NK-92 (cell line): ENCODE measurements around the gene TMEM151B.
"Not testable (repeated sequence)": the region's sequence is repeated elsewhere in the genome, so short reads cannot be mapped to it uniquely, and the experiment has no call there.

Experiments
- DNase-seq: peaks from one replicate; lab custom pipeline; 2025; ENCODE audit not compliant: unreplicated experiment; lab: John Stamatoyannopoulos, UW

Gene TMEM151B

GRCh38 chr6:44269921-44270525 lies at the start of gene TMEM151B:
TSS of gene TMEM151B (plus strand) at chr6:44270450. CDS start at chr6:44270743, 293 bp downstream.
- DNase-seq: no peak

- no peak for DNase-seq
These were observed 49.3 kb upstream of the TMEM151B start for GRCh38 chr6:44220913-44221290.

DNA sequence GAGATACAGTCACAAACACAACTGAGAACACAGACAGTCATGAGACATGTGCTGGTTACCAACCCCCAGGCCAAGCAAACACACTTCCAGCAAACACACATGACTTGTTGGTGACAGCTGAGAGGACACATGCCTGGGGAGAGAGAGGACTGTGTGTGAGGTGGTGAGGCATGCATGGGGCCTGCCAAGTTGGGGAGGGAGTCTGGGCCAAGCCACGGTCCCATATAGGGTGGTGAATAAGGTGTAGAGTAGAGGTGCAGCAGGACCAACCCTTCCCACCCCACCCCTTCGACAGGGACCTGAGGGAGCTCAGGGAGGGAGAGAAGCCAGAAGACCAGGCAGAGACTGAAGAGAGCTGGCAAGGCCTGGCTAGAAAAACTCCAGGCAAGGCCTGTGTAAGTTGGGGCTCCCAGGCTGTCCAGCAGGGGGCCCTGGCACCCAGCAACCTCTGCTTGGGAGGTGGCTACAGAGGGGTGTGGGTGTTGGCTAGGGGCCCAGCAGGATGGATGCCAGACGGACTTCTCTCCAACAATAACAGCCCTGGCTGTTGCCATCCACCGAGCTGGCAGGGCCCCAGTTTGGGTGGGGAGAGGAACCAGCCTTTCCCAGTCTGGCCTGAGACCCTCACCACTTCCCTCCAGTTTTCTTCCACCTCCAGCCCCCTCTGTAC lies 48.8 kb upstream of the TMEM151B start:
- no peak for DNase-seq

GRCh38 chr6:44221961-44222335 lies 48.3 kb upstream of the TMEM151B start:
- no peak for DNase-seq

DNA sequence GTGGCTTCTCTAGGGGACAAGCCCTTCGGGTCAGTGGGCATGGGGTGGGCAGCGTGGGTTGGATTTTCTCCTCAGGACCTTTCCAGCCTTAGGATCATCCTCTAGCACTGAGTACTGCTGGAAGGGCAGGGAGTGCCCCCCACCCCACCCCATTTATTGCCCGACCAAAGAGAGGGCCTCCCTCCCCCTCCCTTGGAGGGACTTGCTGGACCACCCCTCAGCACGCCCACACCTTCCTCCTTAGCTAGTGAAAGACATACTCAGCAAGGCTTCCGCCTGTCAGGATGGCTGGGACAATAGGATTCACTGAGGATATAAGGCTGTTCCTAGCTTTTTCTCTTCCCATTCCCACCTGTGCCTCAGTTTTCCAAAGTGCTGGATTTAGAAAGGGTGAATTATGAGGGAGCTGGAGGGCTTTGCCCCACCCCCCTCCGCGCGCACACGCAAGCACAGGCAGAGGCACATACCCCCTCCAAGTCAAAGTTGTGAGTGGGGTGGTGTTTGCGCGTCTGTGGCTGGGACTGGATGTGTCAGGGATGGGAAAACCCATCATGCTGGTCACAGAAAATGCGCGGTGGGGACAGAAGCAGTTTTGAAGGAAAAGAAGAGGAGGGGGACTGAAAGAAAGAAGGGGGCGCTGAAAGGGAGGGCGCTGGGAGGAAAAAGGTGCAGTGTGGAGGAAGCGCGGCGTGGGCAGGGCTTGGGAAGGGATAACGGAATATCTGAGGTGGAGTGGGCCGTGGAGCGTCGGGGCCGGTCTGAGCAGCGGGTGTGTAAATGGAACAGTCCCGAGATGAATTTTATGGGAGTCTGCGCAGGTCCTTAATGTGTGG lies 47.5 kb upstream of the TMEM151B start:
- no peak for DNase-seq

- DNase-seq: peak; percentile 40
These were observed 46.8 kb upstream of the TMEM151B start, which contains the start of gene SLC29A1 for GRCh38 chr6:44223319-44224028. TSS of gene SLC29A1 (plus strand) at chr6:44223595. CDS start at chr6:44227314, 3,719 bp downstream.

DNA sequence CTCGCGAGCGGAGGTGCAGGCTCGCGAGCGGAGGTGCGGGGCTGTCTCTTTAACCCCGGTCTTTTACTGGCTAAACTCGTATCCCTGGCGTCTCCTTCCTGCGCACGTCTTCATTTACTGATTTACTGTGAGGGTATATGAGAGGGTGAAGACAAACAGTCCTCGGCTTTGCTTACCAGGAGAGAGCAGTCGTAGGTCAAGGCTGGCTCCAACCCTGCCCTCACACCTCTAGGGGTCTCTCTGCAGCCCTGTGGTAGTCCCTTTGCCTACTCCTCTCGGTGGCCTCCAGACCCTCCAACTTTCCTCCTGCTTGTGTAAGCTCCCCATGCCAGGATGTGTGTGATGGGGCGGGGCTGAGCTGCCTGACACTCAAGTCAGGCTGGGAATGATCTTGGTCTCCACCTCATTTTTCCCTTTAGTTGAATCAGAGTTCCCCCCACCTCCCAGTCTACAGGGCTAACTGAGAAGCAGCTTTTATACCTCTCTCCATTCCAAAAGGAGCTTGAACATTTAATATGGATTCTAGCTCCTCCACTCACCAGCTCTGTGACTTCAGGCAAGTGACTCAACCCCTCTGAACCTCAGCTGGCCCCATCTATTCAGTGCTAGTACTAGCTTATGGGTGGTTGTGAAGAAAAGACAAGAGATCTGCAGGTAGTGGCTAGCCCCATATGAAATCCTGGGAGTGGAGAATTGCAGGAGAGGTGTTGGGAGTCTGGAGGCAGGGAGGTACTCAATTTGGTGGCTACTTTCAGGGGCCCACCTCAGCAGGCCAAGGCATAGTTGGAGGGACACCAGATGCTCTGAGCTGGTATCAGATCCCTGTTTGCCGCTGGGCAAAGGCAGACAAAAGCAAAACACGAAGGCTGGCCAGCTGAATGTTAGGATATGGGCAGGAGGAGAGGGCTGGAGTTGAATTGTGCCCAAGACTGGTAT lies 46.0 kb upstream of the TMEM151B start:
- DNase-seq: no peak

DNA sequence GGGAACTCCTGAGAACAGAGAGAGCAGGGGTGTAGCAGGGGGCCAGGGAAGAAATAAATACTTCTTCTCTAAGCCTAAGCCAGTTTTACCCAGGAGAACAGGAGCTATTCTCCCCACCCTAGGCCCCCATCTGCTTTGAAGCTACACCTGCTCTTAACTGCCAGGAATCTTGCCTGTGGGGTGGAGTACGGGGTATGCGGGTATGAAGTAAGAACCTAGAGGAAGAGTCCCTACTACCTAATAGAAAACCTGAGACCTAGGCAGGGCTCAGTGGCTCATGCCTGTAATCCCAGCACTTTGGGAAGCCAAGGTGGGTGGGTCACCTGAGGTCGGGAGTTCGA lies 45.3 kb upstream of the TMEM151B start:
- no peak for DNase-seq

DNA sequence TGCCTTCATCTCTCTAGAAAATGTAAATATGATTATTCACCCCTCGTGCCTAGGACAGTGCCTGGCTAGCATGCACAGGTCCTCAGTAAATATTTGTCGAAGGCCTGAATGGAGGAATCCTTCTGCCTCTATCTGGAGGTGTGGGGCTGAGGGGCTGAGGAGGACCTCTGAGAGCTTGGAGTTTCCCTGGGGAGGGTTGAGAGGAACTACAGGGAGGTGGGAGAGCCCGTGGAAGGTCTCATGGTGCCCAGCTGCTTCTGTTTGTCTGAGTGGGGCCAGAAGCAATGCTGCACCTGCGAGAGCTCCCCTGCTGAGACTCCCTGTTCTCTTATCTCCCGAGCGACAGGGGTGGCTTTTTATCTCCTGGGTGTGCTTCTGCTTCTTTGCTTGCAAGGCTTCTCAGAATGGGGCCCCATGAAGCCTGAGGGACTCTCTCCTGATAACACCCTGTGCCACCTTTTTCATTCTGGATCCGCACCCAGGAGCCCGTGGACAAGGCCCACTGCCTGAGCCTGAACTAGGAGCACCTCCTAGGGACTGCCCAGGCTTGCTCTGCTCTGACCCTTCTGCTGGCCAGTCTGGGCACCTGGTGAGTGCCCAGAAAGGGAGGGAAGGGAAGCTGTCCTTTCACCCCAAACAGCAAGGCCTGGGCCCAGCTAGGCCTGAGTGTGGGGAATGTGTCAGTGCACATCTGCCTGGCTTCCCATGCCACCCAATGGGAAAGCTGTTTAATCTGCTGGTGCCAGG lies 44.5 kb upstream of the TMEM151B start:
- no peak for DNase-seq

DNA sequence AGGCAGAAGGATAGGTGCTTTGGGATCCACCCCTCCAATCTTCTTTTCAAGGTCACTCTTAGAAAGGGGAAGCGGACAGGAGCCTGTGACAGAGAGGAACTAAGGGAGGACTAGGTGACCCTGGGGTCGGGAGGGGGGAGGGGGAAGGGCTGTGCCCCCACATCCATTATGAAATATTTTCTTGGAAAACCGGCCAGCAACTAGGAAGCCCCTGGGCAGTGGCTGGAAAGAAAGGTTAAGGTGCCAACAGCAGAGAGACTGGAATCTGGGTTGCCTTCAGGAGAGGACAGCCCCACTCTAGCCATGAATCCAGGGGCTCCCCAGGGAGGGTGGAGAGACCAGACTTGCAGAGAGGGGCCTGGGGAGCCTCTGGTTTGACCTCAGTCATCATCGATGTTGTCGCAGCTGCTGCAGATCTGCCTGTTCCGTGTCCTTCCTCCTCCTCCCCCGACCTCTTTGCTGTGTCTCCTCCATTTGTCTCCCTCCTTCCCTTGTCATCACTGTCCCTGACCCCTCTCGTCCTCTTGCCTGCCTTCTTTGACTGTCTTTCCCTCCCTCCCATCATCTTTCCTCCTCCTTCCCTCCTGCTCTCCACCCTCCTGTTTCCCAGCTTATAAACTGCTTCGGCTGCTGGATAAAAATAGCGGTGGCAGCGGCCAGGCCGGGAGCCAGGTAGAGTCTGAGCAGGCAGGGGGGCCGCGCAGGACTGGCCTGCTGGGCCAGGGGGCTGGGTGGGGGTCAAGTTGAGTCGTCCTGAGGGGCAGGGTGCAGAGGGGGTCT lies 43.7 kb upstream of the TMEM151B start:
- DNase-seq: no peak

DNA sequence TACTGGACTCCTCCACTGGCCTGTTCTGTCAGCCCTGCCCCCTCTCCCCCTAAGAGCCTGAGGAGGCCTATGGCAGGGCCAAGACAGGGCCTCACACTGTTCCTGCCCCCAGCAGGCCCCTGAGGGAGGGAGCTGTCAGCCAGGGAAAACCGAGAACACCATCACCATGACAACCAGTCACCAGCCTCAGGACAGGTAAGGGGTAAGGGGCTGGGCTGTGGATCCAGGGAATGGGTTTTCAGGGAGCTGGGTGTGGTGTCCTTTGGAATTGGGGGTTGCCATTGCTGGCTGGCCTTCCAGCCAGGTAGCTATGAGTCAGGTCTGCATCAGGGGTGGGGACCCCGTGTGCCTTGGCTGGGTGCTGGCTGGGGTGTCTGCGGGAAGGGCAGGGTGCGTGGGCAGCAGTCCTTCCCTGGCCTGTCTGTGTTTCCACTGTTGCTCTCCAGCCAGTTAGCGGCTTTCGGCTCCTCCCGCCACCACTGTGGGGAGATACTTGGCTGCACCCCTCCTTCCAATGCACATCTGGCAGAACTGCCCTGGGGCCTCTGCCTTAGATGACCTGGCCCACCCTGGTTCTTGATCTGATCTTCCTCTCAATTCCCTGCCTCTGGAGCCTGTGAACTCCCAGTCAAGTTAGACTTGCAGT lies 43.0 kb upstream of the TMEM151B start:
- no peak for DNase-seq

DNA sequence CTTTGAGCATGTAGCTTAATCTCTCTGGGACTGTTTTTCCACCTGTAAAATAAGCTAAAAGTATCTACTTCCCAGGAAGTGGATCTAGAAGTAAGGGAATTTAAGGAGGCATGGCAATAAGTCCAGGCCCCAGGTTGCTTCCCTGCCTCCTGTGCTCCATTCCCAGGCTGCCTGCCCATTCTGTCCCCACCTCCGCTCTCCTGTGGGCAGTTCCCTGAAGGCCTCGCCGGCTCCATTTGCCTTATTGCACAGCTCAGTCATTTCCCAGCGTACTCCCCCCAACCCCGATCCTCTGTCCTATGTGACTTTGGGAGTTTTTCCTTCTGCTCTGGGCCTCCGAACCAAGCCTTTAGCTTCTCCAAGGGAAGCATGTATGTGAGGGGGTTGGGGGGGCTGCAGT lies 42.2 kb upstream of the TMEM151B start:
- no peak for DNase-seq

DNA sequence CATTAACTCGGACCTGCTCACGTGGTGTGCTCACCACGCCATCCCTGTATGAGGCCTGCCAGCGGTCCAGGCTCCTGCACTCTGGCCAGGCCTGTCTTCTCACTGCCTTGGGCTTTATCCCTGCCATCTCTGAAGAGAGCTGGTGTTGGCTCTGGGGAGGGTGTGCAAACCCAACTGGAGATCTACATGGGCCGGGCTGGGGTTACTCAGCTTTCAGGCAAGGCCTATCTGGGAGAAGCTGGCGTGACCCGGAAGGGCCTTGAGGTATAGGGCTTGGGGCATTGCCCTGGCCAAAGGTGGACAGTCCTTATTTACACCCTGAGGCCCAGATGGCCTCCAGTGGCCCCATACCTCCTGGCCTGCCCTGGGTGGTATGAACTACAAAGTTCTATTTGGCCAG lies 41.8 kb upstream of the TMEM151B start:
- no peak for DNase-seq

- DNase-seq: no peak
These were observed 41.4 kb upstream of the TMEM151B start for GRCh38 chr6:44228836-44229235.

DNA sequence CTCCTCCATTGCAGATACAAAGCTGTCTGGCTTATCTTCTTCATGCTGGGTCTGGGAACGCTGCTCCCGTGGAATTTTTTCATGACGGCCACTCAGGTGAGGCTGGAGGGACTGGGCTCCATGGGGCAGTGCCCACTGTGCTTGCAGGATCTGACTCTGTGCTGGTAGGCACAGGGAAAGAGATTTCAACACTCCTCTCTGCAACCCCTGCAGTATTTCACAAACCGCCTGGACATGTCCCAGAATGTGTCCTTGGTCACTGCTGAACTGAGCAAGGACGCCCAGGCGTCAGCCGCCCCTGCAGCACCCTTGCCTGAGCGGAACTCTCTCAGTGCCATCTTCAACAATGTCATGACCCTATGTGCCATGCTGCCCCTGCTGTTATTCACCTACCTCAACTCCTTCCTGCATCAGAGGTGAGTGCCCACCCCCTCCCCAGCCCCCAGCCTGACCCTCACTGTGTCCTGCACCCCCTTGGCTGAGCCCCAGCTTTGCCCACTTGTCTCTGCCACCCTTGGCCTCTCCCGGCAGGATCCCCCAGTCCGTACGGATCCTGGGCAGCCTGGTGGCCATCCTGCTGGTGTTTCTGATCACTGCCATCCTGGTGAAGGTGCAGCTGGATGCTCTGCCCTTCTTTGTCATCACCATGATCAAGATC lies 40.7 kb upstream of the TMEM151B start:
- DNase-seq: no peak

DNA sequence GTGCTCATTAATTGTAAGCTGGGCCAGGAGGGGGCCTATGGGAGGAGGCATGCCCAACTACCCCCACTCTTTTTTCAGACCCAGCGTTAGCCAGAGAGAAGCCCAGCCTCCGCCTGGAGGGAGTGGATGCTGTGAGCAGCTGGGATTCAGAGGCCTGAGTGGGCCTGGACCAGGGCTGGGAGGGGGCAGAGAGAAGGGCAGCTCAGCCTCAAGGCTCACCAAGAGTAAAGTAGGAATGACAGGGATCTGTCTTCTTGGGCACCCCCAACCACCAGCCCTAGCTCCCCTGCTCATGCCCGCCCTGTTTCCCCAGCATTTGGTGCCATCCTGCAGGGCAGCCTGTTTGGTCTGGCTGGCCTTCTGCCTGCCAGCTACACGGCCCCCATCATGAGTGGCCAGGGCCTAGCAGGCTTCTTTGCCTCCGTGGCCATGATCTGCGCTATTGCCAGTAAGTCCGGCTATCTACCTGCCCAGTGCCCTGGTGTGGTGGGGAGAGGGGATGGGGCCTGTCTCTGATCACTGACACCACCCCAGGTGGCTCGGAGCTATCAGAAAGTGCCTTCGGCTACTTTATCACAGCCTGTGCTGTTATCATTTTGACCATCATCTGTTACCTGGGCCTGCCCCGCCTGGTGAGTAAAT lies 40.1 kb upstream of the TMEM151B start:
- no peak for DNase-seq

DNA sequence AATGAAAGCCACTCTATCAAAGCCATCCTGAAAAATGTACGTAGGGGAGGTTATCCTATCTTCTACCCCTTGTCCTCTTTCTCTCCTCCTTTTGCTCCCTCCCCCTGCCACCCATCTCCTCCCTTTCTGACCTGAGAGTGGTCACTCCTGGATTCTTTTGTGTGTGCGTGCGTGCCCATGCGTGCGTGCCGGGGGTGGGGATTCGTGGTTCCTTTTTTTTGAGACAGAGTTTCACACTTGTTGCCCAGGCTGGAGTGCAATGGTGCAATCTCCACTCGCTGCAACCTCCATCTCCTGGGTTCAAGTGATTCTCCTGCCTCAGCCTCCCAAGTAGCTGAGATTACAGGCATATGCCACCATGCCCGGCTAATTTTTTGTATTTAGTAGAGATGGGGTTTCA lies 38.8 kb upstream of the TMEM151B start:
- DNase-seq: not testable (repeated sequence)
